GM19351 (cell line): ENCODE data around the gene ERCC5.

ENCODE experiments used
- ATAC-seq: cut with Tn5 transposase; IDR thresholded peaks from one replicate; pipeline ENCODE4 v1.9.1; 2021; ENCODE audit warnings: mild to moderate bottlenecking, moderate library complexity; ENCODE audit not compliant: unreplicated experiment

The ERCC5 gene

DNA sequence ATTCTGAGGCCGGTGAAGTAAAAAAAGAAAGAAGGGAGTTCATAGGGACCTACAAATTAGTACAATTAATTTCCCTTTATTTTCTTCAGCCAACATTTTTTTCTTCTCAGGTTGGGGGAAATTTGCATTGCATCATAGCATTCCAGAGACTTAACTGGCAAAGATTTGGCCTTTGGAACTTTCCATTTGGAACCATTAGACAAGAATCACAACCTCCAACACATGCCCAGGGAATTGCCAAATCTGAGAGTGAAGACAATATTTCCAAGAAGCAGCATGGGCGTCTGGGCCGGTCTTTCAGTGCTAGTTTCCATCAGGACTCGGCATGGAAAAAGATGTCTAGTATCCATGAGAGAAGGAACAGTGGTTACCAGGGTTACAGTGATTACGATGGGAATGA is 6.4 kb upstream of the ERCC5 start:
- ATAC-seq, result no peak

DNA sequence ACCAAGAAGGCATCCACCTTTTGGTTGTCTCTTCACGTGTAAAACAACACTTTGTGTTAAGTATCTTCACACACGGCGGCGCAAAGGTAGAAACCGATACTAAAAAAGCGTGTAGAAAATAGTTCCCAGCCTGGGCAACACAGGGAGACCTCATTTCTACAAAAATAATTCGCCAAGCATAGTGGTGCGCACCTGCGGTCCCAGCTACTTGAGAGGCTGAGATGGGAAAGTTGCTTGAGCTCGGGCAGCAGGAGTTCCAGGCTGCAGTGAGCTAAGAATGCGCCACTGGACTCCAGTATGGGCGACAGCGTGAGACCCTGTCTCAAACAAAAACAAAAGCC is 573 bp upstream of the ERCC5 start:
- peak; percentile 18 for ATAC-seq

DNA sequence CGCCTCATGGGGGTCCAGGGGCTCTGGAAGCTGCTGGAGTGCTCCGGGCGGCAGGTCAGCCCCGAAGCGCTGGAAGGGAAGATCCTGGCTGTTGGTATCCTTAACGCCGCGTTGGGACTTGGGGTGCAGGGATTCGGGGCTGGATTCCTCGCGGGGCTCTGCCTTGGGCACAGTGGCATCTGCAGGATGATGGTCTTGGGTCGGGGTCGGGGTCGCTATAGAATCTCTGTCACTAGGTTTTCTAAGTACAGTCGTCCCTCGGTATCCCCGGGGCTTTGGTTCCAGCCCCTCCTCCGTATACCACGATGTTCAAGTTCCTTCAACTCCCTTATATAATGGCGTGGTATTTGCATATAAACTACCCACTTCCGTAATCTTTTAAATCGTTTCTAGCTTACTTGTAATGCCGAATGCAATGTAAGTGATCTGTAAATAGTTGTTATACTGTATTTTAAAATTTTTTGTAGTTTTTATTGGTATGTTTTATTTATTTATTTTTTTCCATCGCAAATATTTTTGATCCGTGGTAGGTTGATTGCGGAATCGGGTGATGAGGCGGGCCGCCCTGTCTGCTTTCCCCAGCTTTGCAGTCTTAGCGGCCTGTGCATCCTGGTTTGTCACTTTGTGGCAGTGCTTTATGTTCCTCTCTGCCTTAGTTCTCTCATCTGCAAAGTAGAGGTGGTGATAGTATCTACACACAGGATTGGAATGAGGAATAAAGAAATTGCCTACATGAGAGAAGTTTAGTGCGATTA is 606 bp downstream of the ERCC5 start:
- peak; percentile 39 for ATAC-seq

- ATAC-seq, result peak; percentile 15
Measured at GRCh38 chr13:102847272-102848234, 1.7 kb downstream of the ERCC5 start.

DNA sequence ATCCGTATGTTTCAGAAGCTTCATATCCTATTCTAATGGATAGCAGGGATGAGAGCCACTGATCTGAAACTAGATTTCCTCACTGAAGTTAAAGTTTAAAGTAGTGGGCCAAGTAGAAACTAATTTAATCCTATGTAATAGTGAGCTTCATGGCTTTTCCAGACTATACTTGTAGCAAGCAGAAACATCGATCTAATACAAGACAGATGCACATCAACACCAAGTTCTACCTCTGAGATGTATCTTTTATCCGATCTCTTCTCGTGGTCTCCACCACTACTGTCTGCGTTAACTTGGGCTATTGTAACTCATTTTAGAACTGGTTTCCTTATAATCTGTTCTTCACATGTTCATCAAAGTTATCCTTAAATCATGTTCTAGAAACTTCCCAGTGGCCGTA is 3.1 kb downstream of the ERCC5 start:
- ATAC-seq, result no peak

DNA sequence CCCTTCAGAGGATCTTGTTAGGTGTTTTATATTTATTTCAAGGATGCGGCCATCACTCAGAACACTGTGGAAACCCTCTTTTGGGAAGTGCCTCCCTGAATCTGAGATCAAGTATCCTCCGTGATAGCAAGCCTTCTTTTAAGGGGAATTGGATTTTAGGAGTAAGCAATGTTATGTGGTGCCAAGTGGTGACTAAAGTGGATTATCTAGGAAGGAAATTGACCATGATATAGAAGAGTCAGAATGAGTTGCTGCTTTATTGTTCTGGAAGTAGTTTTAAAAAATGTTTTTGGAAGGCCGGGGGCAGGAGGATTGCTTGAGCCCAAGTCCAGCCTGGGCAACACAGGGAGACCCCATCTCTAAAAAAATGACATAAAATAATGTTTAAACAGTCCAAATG is 6.7 kb downstream of the ERCC5 start:
- no peak for ATAC-seq

- ATAC-seq, result no peak
Measured at GRCh38 chr13:102854675-102855074, 8.8 kb downstream of the ERCC5 start.

- no peak for ATAC-seq
Measured at GRCh38 chr13:102856557-102856956, 10.7 kb downstream of the ERCC5 start.

DNA sequence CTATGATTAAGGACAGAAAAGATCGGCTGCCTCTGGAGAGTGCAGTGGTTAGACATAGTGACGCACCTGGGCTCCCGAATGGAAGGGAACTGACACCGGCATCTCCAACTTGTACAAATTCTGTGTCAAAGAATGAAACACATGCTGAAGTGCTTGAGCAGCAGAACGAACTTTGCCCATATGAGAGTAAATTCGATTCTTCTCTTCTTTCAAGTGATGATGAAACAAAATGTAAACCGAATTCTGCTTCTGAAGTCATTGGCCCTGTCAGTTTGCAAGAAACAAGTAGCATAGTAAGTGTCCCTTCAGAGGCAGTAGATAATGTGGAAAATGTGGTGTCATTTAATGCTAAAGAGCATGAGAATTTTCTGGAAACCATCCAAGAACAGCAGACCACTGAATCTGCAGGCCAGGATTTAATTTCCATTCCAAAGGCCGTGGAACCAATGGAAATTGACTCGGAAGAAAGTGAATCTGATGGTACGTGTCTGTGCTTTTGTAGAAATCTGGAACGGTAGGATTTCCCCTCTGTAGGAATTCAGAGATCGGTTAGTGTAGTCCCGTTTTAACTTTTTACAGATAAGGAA is 16.9 kb downstream of the ERCC5 start:
- ATAC-seq, result no peak

- no peak for ATAC-seq
Measured at GRCh38 chr13:102863590-102863989, 17.8 kb downstream of the ERCC5 start.

GRCh38 chr13:102868366-102868936 is 22.6 kb downstream of the ERCC5 start:
- ATAC-seq, result no peak

DNA sequence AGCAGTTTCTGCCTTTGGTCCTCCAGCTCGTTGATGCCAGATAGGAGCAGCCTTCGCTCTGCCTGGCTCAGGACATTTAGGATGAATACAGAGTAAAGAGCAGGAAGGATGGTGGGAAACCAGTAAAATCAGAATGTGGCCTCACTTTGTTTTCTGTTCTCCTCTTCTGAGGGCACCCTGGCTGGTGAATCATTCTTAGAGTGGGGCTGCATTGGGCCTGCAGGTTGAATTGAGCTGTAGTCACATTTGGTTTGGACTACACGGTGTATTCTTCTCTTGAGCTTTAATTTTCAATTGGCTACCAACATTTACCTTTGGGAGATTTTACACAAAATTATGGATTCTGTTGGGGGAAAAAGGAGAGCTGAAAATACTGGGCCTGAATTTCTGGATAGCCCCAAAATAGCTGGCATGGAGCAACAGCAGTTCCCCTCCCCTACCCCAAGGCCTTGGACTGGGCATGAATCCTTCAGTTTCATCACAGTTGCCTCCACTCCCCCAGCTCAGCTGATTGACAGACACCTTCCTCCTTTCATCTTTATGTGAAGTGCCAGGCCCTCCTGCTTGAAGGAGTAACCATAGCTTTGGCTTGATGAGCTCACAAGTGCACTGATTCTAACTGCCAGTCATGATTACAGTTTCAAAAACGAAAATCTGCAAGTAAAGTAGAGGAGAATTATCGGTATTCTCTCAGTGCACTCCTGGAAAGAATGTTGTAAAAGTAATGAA is 24.3 kb downstream of the ERCC5 start:
- peak; percentile 11 for ATAC-seq

GRCh38 chr13:102870677-102871415 is 25.0 kb downstream of the ERCC5 start:
- ATAC-seq, result peak; percentile 68

DNA sequence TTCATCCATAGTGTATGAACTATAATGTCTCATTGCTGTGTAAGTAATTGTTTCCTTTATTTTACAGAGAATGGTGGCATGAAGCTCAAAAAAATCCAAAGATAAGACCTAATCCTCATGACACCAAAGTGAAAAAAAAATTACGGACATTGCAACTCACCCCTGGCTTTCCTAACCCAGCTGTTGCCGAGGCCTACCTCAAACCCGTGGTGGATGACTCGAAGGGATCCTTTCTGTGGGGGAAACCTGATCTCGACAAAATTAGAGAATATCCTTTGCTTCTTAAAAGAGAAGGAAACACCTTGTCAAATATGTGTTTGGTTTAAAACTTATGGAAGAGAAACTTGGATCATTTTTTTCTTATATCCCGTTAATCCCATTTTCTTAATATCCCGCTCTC is 26.3 kb downstream of the ERCC5 start:
- no peak for ATAC-seq

GRCh38 chr13:102872531-102872930 is 26.7 kb downstream of the ERCC5 start:
- ATAC-seq, result no peak

DNA sequence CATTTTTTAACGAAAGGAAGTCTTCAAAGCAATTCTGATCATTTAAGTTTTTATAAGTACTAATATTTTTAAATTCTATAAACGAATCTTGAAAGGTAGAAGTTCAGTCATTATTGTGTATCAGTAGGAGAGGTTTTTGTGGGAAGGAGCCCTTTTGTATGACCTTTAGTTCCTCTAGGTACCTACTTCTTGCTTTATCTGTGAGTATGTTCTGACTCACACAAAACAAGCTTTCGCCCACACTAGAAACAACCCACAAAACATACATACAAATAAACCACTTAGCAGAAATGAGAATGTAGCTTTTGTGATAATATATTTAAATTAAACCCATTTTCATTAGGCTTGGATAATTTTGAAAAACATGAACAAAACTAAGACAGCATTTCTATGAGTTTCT is 27.8 kb downstream of the ERCC5 start:
- ATAC-seq, result peak; percentile 85

DNA sequence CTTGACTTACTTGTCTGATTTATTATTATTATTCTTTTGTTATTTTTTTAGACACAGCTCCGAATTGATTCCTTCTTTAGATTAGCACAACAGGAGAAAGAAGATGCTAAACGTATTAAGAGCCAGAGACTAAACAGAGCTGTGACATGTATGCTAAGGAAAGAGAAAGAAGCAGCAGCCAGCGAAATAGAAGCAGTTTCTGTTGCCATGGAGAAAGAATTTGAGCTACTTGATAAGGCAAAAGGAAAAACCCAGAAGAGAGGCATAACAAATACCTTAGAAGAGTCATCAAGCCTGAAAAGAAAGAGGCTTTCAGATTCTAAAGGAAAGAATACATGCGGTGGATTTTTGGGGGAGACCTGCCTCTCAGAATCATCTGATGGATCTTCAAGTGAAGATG is 29.4 kb downstream of the ERCC5 start:
- ATAC-seq, result no peak

DNA sequence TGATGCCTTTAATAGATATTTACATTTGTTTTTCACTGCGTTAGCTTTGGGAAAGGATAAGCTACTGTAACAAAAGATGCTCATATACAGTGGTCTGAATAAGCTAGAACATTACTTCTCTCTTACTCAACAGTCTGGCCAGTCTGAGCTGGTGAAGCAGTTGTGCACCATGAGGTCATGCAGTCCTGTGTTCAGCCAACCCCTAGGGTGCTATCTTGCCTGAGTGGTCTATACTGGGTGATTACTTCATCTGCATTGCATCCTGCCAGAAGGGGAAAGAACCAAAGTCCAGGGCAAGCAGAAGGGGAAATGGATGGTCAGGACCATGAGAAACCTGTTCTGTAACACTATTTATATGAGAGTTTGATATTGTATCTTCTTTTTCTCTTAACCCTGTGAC is 31.5 kb downstream of the ERCC5 start:
- no peak for ATAC-seq

DNA sequence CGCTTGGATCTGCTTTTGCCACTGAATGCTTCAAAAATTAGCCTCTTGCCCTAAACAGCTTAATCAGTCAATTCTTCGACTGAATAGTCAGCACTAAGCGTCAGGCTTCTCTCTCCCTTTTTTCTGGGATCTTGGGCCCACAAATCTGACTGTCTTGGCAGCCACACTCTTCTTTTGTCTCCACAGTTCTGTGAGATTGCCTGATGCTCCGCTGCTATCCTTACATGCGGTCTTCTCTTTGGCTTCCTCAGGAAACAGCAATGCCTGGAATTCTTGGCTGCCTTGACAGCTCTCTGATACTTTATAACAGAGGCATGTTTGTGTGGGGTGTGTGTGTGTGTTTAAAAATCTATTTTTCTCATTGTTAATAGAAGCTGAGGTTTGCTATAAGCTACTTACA is 32.6 kb downstream of the ERCC5 start:
- ATAC-seq, result no peak
